GM21423 (cell line): ENCODE data around the gene STX8.
"Not testable (repeated sequence)": the region's sequence is repeated elsewhere in the genome, so short reads cannot be mapped to it uniquely, and the experiment has no call there.

Experiments used
- ATAC-seq: cut with Tn5 transposase; IDR thresholded peaks from one replicate; pipeline ENCODE4 v1.9.1; 2021; ENCODE audit warnings: mild to moderate bottlenecking, moderate library complexity; ENCODE audit not compliant: unreplicated experiment

Gene STX8

DNA sequence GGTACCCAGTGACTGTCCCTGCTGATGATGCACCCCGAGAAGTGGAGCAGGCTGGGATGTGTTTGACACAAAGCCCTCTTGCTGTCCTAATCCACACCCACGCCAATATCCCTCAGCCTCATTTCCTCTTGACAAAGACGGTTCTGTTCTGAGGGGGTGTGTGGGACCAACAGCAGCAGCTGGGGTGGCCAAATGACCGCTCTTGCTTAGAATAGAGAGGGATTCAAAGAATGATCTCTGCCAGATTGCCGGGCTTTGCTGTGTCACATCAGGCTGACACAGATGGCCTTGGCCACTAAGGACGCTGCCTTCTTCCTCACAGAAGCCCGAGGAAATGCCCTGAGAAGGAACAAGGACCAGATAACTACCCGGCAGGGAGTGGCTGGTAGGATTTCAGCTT is 303.6 kb downstream of the STX8 start:
- no peak for ATAC-seq

DNA sequence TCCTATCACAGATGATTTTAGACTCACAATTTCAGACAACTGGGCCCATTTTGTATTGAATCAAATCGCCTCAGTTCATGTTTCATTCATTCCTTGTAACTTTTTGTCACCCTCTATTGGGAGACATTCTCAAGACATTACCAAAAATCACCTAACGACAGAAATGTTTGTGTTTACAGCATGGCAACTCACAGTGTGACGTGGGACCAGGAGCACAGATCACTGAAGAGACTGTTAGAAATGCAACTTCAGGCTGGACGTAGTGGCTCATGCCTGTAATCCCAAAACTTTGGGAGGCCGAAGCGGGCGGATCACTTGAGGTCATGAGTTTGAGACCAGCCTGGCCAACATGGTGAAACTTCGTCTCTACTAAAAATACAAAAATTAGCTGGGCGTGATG is 304.7 kb downstream of the STX8 start:
- ATAC-seq, result no peak

DNA sequence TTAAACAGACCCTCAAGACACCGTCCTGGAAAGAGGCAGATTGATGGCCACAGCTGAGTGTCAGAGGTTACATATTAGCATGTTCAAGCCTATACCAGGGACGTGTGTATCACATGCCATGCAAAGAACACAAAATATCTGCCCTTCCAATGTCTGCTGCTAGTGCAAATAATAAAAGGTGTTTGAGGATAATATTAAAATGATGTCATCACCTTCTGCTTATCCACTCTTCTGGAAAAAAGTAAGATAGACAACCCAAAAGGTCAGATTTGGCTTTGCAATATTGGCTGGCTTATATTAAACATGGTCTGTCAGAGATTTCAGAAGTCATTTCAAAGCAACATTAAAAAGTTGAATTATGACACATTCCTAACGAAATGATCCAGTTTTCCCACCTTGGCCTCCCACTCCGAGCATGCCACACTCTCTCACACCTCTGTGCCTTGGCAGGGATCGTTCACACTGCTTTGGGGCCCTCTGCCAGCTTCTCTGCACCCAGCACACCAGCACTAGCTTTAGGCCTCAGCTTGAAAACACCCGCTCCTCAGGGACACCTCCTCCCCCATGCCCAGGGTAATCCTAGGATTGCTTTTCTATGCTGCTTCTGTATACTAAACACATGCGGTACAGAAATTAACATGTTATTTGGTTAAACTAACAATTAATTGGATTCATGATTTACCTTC is 306.1 kb downstream of the STX8 start:
- ATAC-seq, result no peak

DNA sequence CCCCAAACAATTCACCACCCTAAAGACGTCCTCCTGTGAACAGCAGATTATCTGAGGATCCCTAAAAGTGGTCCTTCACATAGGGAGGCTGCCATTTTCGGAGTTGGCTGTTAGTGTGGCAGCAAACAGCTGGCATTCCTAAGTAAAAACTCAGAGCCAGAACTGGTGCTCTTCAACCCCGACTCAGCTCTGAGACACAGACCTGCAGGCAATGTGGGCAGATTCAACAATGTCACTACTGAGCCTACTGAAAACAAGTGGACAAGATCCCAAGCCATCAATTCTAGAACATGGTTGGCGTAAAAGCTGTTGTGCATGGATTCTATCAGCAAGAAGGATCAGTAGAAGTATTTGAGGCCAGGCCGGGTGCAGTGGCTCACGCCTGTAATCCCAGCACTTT is 307.1 kb downstream of the STX8 start:
- ATAC-seq, result no peak

DNA sequence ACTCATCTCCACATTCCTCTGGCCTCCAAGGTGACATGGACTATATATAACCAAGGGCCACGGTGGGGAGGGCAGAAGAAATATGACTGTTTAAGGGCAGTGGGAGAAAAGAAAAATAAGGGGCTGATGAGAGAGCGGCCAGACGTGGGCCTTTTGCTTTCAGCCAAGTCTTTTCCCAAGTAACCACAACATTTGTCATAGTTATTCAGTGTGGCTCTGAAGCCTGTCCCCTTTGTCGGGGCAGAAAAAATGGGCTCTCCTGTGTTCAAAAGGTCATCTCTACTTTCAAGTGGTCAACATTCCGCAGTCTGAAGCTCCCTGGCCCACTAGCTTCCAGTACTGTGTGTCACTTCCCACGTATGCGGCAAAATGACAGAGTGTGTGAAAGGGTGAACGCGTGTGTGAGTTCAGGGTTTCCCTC is 308.9 kb downstream of the STX8 start:
- no peak for ATAC-seq

DNA sequence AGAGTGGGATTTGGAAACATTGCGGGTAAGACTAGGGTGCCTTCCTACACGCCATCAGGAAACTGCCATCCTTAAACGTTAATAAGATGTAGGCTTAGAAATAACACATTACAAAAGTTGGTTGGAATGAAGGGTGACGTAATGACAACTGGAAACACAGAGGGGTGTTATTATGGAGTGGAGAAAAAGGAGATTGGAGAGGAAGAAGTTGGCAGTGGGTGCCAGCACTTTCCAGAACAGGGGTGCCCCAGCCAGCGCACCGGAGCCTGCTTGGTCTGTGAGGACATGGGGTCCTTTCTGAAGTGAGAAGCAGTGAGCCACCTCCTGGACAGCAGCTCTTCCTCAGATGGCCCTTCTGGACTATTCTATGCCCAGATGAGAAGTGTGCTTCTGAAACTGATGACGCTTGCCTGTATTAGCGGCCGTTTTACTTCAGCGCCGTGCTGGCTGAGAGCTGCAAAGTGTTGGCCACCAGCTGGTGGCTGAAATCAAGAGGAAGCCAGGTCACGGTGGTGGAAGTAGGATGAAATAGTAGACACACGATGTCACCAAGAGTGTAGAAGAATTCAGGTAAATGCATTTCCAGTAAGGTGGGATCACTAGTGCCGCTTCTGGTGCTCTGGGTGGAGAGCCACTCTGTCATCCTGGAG is 309.5 kb downstream of the STX8 start:
- ATAC-seq, result no peak

DNA sequence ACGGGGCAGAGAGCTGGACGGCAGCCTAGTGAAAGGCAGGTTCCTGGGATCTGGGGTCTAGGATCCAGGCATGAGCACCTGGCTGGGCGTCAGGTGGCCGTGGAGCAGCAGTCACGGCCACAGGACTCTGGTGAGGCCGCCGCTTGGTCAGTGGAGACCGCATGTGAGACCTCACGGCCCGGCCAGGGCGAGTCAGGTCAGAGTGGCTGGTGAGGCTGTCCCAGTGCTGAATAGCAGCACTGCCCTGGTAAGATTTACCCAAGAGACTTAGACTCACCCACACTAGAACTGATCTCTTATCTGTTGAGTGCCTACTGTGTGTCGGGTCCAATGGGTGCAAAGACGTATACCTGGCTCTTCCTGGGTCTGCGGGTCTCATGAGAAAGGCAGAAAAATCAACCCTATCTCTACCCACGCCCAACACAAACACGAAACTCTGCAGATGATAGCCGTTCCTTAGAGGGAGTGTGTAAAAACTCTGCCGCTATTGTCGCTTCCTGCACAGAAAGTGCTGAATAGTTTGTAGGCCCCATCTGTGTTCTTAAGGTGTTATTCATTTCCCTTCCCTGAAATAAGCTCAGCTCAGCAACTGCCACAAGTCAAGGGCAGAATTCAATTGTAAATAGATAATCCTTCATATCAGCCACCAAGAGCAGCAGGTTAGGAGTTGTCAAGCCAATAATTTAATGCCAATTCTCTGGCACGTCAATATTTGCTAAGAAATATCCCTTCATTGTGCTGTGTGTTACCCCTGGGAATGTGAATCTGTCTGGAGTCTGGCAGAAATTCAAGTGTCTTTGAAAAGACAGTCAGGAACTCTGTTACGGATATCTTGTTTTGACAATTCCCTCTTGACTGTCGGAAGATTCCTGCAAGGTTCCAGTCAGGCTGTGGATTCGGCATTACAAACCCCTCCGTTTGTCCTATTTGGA is 314.3 kb downstream of the STX8 start:
- ATAC-seq, result no peak

DNA sequence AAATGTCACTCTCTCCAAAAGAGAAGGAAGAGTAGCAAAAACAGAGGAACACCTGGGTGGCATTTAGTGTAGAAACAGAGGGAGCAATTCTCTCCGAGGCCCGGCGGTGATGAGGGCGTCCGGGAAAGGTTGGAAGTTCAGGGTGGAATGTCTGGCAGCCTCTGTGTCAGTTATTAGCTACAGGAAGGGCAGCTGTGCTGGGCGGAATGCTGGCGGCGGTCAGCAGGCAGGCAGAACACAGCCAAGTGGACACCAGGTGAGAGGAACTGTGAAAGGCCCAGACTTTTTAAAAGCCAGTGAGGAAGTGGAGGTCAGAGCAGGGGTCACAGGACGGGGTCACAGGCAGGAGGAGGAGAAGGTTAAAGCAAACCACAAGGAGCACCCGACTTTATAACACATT is 316.2 kb downstream of the STX8 start:
- no peak for ATAC-seq

DNA sequence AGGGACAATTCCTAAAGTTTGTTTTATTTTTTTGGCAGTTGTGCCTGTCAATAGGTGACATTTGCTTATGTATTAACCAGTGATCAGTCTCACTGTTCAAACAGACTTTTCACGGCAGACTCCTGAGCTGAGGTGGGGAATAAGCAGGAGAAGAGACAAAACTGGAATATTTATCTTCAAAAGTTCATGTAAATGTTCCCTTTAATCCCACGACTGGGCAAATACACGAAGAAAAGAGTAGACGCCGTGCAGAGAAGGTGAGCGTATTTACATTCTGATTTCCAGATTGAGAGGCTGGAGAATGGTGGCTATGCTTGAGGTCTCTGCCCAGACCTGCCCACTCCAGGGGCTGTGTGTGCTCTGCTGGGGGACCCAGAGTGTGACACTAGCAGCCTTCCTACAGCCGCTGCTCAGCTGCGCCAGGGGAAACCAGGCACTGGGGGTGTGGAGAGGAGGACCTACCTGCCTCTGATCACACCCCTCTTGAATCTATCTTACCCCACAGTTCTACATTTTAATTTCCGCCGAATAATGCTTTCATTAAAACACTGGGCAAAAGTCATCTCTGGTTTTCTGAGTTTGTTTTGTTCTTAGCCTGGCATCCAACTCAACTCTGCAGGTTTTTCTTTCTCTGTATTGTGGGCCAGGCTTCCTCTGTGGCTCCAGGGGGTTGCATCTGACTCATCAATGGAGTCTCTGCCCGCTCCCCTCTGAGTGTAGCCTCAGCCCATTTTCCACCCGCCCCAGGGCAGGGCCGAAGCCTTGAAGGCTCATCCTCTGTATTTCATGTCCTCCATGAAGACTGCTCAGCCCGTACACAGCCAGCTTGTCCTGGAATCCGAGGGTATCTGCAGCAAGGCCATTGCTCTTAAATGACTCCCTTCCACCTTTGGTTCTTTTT is 317.3 kb downstream of the STX8 start:
- no peak for ATAC-seq

DNA sequence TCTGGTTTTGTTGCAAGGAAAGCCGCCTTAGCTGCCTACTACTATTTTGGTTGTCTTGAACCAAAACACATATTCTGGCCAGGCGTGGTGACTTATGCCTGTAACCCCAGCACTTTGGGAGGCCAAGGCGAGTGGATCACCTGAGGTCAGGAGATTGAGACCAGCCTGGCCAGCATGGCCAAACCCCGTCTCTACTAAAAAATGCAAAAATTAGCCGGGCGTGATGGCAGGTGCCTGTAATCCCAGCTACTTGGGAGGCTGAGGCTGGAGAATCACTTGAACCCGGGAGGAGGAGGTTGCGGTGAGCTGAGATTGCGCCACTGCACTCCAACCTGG is 318.0 kb downstream of the STX8 start:
- not testable (repeated sequence) for ATAC-seq

DNA sequence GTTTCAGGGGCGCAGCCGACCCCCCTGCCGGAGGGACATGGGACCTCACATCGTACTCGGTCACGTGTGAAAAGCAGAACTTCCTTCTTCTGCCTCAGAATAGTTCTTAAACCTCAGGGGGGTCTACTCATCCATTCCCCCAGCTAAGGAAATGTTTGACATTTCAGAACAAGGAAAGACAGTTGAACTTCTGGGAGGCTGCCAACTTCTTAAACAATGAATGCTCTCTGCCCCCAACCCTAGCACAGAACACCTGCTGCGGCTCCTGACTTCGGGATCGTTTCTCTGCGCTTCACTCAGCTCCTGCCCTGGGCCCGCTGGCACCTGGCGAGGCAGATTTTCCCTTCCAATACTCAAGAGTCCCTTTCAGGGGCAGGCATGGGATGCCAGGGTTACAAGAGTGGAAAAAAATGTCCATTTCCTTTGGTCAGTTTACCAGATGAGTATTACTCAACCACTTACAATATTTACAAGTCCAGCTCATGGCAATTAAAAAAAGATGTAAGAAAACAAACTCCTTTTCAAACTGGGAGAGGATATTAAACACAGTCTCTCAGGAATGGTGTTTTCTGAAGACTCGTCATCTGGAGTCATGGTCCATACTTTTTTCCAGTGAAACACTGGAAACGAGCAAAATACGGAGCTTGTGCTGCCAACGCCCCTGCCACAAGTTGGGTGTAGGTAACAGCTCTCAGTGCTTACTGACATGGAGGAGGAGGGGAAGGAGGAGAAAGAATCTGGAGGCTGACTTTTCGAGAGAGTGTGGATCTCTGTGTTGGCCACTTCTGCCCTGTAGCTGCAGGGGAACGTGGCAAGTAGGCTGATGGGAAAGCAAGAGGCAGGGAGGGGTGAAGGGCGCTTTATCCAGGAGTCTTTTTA is 318.6 kb downstream of the STX8 start:
- ATAC-seq, result no peak

DNA sequence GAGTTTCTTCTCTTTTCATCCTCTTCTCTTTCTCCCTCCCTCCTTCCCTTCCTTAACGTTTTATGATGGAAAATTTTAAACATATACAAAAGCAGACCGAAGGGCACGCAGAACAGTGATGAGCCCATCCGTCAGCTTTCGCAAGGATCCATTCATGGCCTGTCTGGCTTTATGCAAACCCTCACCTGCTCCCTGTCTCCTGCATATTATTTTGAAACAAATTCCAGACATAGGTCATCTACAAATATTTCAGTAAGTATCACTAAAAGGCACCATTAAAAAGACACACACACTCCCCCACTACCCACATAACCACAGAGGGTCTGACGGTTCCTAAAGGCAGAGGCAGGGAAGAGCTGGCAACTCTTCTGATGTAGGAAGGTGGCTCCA is 319.3 kb downstream of the STX8 start:
- ATAC-seq, result no peak

DNA sequence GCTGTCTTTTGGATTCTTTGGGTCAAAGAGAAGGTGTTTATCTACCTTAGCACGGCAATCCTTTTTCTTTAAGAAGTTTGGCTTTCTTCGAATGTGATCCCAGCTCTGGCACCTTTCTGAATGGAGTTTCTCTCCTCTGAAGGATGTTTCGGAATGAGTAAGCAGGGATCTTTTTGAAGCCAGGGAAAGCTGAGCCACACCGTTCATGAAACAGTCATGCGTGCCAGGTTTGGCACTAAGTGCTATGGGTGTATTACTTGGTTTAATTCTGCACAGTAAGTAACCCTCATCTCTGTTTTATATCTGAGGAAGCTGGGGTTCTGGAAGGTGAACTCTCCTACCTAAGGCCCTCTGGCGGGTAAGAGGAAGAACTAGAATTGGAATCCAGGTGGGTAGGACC is 319.8 kb downstream of the STX8 start:
- no peak for ATAC-seq

DNA sequence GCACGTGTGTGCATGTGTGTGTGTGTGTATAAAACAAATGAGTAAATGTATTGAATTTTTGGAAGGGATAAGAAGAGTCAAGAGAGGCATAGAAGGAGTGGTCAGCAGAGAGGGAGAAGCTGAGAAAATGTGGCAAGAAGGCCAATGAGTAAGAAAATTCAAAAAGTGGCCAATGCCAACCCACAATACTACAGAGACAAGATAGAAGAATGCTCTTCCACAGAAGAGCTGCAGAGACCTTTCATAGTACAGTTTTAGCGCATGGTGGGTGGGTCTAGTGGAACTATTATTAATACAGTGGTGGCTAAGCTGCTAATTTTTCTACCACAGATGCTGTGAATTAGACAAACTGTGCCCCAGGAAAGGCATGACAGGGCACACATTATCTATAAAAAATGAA is 320.8 kb downstream of the STX8 start:
- ATAC-seq, result no peak

DNA sequence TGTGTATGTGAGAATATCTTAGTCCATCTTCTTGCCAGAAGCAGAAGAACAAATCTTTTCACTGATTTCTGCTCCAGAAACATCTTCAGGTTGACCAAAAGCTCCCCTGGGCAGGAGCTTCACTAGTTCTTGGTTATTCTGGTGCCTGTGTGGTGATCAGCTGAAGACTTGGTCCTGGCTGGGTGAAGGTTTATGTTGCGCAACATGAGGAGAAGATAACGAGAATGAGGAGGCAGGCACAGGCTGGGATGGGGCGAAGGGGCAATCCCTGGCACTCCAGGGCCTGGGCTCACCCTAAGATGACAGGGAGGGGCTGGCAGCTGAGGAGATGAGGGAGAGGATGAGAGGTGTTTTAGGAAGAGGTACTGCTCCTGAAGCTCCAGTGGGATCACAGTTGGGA is 322.3 kb downstream of the STX8 start:
- ATAC-seq, result no peak

DNA sequence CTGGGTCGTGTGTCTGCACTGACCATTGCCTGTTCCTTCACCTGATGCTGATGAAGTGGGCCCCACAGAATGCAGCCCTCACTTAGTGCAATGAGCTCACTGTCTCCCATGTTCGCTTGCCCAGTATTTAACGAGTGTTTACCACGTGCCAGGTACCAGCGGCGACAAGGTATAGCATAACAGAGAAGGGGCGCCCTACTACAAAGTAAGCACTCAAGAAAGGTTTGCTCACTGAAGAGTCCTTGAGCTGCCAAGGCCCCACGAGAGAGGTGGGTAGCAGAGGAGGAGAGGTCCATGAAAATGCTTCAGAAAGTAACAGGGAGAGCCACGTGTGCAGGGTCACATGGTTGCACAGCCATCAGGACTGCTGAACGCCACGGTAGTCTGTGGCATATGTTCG is 324.3 kb downstream of the STX8 start:
- ATAC-seq, result no peak

DNA sequence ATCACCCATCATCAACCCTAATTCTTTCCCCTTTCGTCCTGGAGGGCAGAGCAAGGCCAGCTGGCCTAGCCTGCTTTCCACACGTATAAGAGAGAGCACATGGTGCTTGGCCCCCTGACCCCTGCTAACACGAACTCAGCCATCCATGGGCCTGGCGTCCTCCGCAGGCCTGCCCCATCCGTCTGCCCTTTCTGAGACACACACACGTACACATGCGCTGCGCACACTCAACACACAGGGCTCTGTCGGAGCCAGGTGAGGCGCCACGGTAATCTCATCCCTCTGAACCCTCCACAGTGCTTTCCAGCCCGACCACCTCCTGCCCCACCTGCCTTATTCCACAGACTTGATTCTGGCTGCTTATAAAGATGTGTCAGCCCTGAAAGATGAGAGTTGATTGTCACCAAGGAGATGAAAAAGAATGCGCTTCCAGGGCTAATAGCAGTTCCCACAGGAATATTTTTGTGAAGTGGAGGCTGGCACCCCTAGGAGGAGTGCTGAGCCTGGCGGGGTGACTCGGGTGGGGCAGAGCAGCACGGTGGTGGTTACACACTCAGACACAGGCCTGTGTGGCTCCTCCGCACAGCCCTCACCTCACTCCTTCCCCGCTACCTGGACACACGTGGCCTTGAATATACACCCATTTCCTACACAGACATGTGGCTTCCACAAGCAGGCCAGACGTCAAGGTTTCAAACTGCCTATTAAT is 326.2 kb downstream of the STX8 start:
- no peak for ATAC-seq

DNA sequence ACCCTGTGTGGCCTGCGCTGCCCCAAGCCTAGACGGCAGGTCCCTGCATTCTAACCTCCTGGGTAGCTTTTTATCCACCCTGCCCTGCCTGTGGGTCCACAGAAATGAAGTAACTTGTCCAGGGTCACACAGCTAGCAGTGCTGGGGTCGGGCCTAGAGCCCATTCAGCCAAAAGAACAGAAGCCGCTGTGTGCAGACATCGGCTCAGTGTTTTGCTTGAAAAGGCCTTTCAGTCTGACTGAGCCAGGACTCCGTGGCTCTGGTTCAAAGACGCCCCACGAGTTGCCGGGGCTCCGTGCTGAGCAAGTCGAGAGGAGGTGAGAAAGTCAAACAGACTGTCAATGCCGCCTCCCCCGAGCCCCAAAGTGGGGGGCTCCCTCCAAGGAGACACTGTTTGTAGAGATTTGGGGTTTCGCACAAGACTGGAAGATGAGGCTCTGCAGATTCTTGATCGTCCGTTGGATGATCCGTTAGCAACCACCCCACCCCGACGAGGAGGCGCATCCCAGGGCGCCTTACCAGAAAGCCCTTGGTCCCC is 328.1 kb downstream of the STX8 start:
- no peak for ATAC-seq
